Endometrial microvascular endothelial cells (primary cell): ENCODE results near the gene RHO. TPM values are rescaled to one million over a fixed set of nuclear protein-coding genes. Genes with fewer than 3 reads are reported as not detected.

Experiments used
- in situ Hi-C: cut with HindIII; loops from 2 replicates; pipeline ENCODE4 v1.10.0; 2017; ENCODE audit warnings: low sequenced_read_pairs, low pct_unique_long_range_greater_than_20kb; ENCODE audit errors: inconsistent ontology term
- total RNA-seq: library from RNA; depleted of rRNA; stranded (reverse); fragments of >200 nt; gene quantifications from one replicate; pipeline ENCODE4 v1.2.3, GENCODE V29; 2015; ENCODE audit errors: inconsistent ontology term

Gene RHO
- total RNA-seq, 1 donor from 2014 or later = not detected

DNA sequence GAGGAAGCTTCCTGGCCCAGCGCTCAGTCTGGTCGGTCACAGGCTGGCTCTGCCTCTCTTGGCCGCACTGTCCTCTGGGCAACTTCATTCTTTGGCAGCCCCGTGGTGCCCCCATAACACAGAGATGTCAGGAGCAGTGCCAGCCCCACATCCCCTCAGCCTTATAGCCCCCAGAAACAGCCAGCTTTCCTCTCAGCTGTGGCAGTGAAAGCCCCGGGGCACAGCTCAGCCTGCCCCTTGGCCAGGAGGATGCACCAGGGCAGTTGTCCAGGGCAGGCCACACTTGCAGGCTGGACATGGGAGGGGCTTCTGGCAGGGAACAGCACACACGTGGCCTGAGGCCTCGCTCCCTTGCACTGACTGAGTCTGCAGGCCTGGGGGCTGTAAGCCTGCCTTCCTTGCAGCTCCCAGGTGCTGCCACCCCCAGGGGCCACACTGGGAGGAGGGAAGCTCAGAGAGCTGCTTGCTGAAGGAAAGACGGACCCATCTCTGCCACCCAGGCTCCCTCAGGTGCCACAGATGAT lies 10.3 kb upstream of the RHO start:
- in situ Hi-C loops = no loop called here

DNA sequence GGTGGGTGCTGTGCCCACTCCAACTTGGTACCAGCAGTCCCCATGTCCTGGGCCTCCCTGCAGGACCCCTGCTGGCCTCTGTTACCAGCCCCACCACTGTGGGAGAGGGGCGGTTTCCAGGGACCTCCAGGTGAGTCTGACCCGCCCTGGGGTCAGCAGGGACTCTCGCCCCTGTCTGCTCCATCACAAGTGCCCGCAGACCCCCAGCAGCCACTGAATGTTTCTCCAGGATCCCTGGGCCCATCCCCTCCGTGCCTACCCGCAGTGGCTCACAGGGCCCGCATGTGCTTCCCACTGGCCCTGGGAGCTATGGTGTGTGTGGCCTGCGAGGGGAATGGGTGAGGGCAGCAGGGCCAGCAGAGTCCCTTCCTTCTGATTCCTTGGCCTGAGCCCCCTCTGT lies 9.9 kb upstream of the RHO start:
- in situ Hi-C loops = no loop called here

DNA sequence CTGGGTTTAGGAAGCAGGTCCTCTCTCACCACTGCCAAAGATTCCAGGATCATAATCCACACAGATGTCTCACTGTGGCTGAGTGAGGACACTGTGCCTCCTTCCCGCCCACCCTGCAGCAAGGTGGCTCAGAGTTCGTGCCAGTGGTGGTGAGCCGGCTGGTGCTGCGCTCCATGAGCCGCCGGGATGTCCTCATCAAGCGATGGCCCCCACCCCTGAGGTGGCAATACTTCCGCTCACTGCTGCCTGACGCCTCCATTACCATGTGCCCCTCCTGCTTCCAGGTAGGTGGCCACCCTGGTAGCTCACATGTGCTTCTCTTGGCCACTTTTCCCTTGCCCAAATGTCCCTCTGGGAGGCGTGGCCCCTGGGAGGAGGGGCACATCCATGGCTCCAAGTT lies 9.0 kb upstream of the RHO start:
- in situ Hi-C loops = no loop called here

DNA sequence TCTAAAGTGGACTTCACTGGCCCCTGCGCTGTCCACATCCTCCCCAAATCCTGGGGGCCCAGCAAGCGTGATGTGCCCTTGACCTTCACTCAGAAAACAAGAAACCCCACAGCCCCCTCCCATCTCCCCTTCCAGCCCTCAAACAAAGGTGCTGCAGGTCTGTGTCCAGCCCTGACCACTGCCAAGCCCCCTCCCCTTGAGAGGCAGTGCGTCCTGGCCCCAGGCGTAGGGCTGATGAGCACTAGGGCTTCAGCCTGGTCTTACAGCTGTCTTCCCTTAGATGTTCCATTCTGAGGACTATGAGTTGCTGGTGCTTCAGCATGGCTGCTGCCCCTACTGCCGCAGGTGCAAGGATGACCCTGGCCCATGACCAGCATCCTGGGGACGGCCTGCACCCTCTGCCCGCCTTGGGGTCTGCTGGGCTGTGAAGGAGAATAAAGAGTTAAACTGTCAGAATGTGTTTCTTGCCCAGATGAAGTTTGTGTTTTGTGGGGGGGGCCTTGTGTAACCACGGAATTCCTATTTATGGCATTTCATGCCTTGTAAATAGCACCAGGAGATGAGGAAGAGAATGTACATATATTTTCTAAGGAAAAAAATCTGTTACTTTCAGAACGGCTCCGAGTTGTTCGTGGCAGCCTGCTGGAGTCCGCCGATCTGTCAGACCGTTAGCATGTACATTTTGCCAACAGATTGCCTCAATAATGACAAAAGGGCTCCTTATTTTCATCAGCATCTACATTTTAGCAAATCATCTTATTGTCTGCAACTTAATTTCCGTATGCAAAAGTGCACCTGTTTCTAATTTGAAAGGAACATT lies 8.3 kb upstream of the RHO start:
- in situ Hi-C loops = no loop called here

DNA sequence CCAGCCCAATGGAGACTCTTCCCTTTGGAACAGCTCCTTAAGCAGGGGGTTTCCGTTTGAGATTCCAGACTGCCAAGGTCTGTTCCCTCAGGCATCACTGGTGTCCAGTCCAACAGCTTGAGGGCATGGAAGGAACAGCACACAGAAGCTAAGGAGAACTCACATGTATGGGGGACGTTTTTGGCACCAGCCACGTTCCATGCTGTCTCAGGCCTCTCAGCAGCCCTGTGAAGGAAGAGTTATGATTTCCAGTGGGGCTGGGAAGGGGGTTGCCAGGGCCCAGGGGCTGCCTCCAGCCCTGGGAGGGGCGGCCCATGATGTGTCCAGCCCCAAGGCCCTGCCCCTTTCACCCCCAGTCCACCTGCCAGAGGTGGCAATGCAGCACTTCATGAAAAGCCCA lies 7.5 kb upstream of the RHO start:
- in situ Hi-C loops = no loop called here

DNA sequence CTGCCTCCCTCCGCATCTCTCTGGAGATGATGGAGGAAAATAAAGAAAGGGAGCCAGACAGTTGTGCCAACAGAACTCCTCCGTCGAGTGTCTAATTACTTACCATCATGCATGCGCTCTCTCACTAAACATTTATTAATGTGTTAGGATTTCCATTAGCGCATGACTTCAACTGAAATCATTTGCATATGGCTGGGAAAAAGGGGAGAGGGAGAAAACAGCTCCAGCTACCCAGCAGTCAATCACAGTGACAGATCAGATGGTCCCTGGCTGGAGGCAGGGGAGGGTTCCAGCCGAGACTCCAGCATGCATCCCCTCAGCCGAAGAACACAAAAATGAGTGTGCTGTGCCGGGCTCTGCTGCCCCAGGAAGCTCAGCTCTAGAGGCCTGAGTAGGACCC lies 6.8 kb upstream of the RHO start:
- in situ Hi-C loops = no loop called here

DNA sequence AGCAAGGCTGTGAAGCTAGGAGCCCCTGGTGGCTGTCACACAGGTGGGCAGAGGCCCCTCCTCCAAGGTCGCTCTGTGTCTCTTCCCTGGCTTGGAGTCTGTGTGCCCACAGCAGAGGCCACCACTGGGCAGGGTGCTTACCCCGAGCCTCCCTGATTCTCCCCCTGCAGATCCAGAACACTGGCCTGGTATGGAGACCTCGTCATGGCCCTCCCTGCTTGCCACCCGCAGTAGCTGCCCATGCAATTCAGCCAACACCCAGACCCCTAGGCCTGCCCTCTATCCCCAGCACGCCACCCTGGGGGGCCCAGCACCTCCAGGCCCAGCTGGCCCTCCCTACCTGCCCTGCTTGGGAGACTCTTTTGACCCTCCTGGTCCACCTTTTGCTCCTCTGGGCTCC lies 5.5 kb upstream of the RHO start:
- in situ Hi-C loops = no loop called here

DNA sequence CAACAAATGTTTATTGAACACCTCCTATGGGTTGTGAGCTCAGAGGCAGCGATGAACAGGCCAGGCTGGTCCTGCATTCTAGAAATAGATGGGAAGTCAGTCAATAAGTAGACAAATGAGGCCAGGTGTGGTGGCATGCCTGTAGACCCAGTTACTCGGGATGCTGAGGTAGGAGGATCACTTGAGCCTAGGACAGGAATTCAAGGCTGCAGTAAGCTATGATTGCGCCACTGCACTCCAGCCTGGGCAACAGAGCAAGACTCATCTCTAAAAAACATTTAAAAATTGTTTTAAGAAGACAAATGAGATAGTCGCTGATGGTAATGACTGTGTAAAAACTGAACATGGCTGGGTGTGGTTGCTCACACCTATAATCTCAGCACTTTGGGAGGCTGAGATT lies 4.4 kb upstream of the RHO start:
- in situ Hi-C loops = no loop called here

DNA sequence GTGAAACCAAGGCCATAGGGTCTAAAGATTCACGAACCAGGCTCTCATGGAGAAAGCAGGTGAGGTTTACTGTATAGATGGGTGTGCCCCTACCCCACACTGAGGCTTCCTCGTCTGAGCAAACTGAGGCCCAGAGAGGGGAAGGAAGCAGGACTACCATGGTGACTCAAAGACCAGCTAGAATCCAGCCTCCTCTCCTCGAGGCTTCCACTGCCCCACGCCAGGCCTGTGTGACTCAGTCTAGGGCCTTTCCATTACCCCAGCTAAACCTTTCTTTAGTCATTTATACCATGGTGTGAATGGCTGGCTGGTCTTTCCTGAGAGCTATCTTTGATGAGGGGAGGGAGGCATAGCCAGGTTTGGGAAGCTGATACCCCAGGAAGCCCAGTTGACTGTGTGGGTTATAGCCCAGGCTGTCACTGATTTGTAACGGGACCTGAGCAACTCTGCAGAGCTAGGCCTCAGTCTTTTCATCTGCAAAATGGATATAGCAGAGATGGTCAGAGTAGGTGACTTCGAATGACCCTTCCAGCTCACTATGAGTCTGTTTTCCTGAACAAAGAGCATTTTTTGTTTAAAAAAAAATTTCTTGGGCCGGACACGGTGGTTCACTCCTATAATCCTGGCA lies 3.0 kb upstream of the RHO start:
- in situ Hi-C loops = no loop called here

DNA sequence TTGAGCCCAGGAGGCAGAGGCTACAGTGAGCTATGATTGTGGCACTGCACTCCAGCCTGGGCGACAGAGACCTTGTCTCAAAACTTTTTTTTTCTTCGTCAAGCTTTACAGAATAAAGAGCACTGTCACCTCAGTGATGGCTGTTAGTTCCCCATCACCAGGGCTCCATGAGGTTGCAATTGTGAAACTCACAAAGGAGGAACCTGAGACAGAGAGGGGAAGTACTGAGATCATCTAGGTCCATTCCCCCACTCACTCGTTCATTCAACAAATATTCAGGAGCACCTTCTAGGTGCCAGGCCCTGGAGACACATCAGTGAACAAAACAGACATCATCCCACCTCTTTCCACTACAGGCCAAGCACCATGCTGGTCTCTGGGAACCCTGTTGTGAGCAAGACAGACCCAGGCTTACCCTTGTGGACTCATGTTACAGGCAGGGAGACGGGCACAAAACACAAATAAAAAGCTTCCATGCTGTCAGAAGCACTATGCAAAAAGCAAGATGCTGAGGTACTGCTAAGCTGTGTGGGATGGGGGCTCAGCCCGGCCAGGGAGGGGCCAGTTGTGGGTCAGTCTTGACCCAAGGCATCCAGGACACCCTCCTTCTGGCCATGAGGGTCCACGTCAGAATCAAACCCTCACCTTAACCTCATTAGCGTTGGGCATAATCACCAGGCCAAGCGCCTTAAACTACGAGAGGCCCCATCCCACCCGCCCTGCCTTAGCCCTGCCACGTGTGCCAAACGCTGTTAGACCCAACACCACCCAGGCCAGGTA lies 2.1 kb upstream of the RHO start:
- in situ Hi-C loops = no loop called here

DNA sequence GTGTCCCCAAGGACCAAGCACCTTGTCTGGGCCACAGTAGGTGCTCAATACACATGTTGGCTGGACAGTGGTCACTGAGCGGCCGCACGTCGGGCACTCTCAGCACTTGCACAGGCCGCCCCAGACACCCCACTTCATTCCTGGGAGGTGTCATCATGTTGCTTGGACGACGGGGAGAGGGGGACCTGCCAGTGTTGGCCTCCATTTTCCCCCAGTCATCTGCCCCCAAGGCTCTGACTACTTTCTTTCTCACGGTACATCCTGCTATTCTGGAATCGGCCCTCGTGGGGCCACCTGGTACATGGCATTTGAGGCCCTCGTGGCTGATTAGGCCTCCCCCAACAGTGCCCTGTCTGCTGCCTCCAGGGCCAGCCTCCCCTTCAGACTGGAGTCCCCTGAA lies 1.2 kb upstream of the RHO start:
- in situ Hi-C loops = no loop called here

DNA sequence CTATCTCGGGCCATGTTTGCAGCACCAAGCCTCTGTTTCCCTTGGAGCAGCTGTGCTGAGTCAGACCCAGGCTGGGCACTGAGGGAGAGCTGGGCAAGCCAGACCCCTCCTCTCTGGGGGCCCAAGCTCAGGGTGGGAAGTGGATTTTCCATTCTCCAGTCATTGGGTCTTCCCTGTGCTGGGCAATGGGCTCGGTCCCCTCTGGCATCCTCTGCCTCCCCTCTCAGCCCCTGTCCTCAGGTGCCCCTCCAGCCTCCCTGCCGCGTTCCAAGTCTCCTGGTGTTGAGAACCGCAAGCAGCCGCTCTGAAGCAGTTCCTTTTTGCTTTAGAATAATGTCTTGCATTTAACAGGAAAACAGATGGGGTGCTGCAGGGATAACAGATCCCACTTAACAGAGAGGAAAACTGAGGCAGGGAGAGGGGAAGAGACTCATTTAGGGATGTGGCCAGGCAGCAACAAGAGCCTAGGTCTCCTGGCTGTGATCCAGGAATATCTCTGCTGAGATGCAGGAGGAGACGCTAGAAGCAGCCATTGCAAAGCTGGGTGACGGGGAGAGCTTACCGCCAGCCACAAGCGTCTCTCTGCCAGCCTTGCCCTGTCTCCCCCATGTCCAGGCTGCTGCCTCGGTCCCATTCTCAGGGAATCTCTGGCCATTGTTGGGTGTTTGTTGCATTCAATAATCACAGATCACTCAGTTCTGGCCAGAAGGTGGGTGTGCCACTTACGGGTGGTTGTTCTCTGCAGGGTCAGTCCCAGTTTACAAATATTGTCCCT lies 1.2 kb downstream of the RHO start:
- in situ Hi-C loops = no loop called here

DNA sequence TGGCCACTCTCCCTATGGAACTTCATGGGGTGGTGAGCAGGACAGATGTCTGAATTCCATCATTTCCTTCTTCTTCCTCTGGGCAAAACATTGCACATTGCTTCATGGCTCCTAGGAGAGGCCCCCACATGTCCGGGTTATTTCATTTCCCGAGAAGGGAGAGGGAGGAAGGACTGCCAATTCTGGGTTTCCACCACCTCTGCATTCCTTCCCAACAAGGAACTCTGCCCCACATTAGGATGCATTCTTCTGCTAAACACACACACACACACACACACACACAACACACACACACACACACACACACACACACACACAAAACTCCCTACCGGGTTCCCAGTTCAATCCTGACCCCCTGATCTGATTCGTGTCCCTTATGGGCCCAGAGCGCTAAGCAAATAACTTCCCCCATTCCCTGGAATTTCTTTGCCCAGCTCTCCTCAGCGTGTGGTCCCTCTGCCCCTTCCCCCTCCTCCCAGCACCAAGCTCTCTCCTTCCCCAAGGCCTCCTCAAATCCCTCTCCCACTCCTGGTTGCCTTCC lies 1.9 kb downstream of the RHO start:
- in situ Hi-C loops = no loop called here

DNA sequence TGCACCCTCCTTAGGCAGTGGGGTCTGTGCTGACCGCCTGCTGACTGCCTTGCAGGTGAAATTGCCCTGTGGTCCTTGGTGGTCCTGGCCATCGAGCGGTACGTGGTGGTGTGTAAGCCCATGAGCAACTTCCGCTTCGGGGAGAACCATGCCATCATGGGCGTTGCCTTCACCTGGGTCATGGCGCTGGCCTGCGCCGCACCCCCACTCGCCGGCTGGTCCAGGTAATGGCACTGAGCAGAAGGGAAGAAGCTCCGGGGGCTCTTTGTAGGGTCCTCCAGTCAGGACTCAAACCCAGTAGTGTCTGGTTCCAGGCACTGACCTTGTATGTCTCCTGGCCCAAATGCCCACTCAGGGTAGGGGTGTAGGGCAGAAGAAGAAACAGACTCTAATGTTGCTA lies 2.4 kb downstream of the RHO start:
- in situ Hi-C loops = no loop called here

DNA sequence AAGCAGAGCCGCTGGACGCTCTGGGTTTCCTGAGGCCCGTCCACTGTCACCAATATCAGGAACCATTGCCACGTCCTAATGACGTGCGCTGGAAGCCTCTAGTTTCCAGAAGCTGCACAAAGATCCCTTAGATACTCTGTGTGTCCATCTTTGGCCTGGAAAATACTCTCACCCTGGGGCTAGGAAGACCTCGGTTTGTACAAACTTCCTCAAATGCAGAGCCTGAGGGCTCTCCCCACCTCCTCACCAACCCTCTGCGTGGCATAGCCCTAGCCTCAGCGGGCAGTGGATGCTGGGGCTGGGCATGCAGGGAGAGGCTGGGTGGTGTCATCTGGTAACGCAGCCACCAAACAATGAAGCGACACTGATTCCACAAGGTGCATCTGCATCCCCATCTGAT lies 3.3 kb downstream of the RHO start:
- in situ Hi-C loops = no loop called here

DNA sequence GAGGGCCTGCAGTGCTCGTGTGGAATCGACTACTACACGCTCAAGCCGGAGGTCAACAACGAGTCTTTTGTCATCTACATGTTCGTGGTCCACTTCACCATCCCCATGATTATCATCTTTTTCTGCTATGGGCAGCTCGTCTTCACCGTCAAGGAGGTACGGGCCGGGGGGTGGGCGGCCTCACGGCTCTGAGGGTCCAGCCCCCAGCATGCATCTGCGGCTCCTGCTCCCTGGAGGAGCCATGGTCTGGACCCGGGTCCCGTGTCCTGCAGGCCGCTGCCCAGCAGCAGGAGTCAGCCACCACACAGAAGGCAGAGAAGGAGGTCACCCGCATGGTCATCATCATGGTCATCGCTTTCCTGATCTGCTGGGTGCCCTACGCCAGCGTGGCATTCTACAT lies 3.8 kb downstream of the RHO start:
- in situ Hi-C loops = no loop called here

DNA sequence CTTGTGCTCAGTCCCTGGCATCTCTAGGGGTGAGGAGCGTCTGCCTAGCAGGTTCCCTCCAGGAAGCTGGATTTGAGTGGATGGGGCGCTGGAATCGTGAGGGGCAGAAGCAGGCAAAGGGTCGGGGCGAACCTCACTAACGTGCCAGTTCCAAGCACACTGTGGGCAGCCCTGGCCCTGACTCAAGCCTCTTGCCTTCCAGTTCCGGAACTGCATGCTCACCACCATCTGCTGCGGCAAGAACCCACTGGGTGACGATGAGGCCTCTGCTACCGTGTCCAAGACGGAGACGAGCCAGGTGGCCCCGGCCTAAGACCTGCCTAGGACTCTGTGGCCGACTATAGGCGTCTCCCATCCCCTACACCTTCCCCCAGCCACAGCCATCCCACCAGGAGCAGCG lies 5.0 kb downstream of the RHO start:
- in situ Hi-C loops = no loop called here

DNA sequence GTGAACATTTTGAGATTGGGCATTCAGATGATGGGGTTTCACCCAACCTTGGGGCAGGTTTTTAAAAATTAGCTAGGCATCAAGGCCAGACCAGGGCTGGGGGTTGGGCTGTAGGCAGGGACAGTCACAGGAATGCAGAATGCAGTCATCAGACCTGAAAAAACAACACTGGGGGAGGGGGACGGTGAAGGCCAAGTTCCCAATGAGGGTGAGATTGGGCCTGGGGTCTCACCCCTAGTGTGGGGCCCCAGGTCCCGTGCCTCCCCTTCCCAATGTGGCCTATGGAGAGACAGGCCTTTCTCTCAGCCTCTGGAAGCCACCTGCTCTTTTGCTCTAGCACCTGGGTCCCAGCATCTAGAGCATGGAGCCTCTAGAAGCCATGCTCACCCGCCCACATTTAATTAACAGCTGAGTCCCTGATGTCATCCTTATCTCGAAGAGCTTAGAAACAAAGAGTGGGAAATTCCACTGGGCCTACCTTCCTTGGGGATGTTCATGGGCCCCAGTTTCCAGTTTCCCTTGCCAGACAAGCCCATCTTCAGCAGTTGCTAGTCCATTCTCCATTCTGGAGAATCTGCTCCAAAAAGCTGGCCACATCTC lies 6.1 kb downstream of the RHO start:
- in situ Hi-C loops = no loop called here
